Testis (tissue), 2 donors: ENCODE measurements around the gene SAMD3.

Experiments used
- POLR2A ChIP-seq: fragments of 450-650 bp; IDR thresholded peaks from one replicate; pipeline ENCODE4 v1.6.1; 2017; ENCODE audit warnings: antibody characterized with exemption, mild to moderate bottlenecking, moderate library complexity
- TF ChIP-seq, protein P1 (sequence below), 3 experiments: fragments of 450-650 bp in 2 of 3; fragments of 200-600 bp in 1 of 3; sonication (generic) in 1 of 3; IDR thresholded peaks; one replicate each; pipeline ENCODE4 v1.5.1; 2016 to 2019; ENCODE audit warnings: antibody characterized with exemption in 3 of 3, mild to moderate bottlenecking in 2 of 3, moderate library complexity in 1 of 3

DNA sequence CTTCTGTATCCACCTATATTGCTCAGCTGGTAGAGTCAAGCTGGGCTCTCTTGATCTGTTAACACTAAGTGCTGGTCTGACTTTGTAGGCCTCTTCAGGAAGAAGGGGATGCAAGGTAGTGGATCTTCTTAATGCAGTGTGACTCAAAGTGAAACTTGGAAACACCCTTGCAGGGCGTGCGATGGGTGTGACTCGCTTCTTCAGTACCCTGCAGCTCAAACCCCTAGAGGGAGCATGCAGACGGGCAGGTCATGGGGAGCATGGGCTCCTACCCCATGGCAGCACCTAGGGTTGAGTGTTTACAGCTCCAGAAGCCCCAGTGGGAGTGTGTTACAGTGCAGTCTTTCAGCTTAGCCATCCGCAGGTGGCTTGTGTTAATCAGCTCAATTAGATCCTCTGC lies 757 bp upstream of the SAMD3 start:
- TF ChIP-seq, protein P1, sequence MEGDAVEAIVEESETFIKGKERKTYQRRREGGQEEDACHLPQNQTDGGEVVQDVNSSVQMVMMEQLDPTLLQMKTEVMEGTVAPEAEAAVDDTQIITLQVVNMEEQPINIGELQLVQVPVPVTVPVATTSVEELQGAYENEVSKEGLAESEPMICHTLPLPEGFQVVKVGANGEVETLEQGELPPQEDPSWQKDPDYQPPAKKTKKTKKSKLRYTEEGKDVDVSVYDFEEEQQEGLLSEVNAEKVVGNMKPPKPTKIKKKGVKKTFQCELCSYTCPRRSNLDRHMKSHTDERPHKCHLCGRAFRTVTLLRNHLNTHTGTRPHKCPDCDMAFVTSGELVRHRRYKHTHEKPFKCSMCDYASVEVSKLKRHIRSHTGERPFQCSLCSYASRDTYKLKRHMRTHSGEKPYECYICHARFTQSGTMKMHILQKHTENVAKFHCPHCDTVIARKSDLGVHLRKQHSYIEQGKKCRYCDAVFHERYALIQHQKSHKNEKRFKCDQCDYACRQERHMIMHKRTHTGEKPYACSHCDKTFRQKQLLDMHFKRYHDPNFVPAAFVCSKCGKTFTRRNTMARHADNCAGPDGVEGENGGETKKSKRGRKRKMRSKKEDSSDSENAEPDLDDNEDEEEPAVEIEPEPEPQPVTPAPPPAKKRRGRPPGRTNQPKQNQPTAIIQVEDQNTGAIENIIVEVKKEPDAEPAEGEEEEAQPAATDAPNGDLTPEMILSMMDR (IDR thresholded peaks at IDR 0.05) = no peak
- no peak for TF ChIP-seq POLR2A
